GM12872 (cell line): ENCODE measurements around the gene RBMS1.

Experiments
- CTCF ChIP-seq: IDR thresholded peaks from 3 replicates; pipeline ENCODE4 v1.5.1; 2011; ENCODE audit warnings: low read depth, mild to moderate bottlenecking, low read length, moderate library complexity; ENCODE audit not compliant: insufficient read depth

The RBMS1 gene

GRCh38 chr2:160358046-160358445 is 135.6 kb downstream of the RBMS1 start:
- no peak for TF ChIP-seq CTCF

DNA sequence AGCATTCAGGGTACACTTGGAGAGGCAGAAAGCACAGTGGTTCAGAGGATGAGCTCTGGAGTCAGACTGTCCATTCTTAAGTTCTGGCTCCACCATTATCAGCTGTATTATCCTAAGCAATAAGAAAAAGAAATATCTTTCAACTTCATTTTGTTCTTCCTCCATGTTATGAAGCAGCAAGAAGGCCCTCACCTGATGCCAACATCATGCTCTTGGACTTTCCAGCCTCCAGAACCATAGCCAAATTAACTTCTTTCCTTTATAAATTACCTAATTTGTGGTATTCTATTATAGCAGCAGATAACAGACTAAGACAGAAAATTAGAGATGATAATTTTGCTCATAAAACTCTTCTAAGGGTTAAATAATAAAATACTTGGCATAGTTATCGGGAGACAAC is 137.1 kb downstream of the RBMS1 start:
- no peak for TF ChIP-seq CTCF

GRCh38 chr2:160355080-160355479 is 138.5 kb downstream of the RBMS1 start:
- no peak for TF ChIP-seq CTCF

- TF ChIP-seq CTCF: no peak
Observed at GRCh38 chr2:160354677-160355076, 138.9 kb downstream of the RBMS1 start.

- TF ChIP-seq CTCF: no peak
Observed at GRCh38 chr2:160353813-160354212, 139.8 kb downstream of the RBMS1 start.

DNA sequence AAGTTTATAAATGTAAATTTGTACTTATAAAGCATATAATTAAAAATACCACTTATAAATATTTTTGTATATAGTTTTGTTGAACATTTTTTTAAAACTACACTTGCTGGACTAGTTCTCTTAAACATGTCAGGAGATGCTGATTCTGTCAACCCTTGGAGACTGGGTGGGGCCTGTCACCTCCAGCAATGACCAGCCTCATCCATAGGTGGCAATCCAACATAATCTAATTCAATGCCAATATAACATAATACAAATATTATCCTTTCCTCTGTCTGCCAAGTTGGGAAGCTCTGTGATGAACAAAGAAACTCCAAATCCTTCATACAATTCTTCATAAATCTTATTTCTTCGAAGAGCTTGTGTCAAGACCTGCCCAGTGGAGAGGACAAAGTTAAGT is 140.4 kb downstream of the RBMS1 start:
- peak; percentile 40; the same call in 2 of the 3 replicates for TF ChIP-seq CTCF

- TF ChIP-seq CTCF: no peak
Observed at GRCh38 chr2:160352500-160352899, 141.1 kb downstream of the RBMS1 start.

- TF ChIP-seq CTCF: no peak
Observed at GRCh38 chr2:160351956-160352355, 141.7 kb downstream of the RBMS1 start.
